T follicular helper cell (primary cell): ENCODE measurements around the gene MAPK12.
A peak's percentile ranks its signal among the peaks of the same experiment; 100 is the strongest.

Source experiments
- DNase-seq: peaks from one replicate; pipeline ENCODE4 v3.0.0-alpha.2; 2020; ENCODE audit warnings: low read depth

MAPK12 gene

DNA sequence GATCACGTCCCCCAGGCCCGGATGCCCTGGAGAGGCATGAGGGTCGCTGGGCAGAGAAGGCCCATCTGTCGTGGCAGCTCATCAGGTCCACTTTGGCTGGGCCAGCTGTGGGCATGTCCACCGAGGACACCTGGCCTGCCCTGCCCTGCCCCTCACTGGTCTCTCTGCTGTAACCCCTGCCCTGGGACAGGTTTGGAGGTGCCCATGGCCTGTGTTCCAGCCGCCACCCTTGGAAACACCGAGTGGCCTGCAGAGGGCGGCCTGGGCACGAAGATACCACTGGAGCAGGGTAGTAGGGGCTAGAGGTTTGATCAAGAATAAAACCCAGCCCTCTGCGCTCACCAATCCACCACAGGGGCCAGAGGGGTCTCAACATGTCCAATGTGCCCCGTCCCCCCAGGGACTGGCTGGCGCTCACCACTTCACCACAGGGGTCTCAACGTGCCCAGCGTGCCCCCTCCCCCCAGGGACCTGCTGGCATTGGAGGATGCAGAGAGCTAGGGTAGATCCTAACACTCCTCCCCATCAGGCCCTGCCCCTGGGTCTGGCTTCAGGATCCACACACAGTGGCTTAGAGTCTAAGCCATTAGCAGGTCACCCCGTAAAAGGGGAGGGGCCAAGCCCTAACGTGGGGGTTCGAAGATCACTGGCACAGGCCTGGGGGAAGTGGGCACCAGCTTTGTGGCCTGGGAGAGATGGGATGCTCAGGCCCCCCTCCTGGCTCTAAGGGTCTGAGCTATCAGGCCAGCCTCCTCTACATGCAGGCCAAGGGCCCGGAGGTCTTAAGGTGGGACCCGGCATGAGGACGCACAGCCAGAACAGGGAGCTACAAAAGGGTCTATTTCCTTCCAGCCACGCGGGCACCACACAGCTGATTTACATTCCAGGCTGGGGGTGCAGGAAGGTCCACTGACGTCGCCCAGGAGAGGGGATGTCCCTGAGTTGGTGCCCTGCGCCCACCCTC lies 9.1 kb downstream of the MAPK12 start:
- peak; percentile 59 for DNase-seq

GRCh38 chr22:50251477-50252081 lies 9.9 kb downstream of the MAPK12 start:
- DNase-seq = no peak

DNA sequence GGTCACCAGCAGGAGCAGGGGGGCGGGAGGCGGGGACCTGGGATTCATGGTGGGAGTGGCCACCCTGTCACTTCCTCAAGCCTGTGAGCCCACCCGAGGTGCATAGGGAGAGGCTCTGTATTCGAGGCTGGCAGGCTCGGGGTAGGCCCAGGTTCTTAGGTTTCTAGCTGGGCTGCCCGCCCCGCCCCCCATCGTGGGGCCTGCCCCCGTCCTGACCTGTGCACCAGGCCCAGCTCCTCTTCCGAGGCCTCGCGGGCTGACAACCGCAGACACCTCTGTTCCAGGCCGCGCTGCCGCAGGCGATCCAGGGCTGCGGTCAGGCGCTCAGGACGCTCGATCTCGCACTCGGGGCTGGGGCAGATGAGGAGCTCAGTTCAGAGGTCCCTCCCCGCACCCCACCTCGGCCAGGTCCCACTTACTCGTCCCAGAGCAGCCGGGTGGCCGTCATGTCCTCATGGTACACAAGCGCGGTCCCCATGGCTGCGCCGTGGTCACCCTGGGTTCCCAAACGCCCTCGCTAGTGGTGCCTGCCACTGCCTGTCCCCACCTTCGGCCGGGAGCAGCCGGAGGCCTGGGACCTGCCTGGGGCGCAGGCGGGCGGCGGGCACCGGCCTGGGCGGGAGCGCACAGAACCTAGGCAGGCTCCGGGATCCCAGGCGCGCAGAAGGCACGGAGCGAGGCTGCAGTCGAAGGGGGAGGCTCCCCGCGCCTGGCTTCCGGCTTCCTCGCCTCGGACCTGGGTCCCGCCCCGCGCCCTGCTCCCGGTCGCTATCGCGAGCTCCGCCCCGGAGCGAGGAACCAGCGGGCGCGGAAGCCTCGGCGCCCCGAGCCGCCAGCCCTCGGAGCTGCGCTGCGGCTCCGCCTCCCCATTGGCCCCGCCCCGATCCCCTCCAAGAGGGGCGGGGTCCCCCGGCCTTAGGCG lies 10.7 kb downstream of the MAPK12 start, which contains the start of gene HDAC10:
TSS of gene HDAC10 (minus strand) at position 711 of the 922 bp plus-strand sequence. CDS start at position 478, 233 bp downstream.
- peak; percentile 67 for DNase-seq

DNA sequence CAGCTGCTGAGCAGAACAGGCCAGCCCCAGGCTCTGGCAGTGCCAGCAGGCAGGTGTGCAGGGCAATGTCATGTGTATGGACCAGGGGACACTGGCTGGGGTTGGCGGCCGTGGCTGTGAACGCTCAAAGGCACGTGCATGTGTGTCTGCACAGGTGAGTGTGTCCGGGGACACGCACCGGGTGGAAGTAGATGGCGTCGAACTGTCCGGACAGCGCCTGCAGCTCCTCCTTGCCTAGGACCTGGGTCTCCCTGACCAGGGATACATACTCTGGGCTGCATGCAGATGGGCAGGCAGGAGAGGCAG lies 11.3 kb downstream of the MAPK12 start:
- DNase-seq = no peak

- DNase-seq = no peak
Observed at GRCh38 chr22:50249341-50250248, 11.9 kb downstream of the MAPK12 start.

DNA sequence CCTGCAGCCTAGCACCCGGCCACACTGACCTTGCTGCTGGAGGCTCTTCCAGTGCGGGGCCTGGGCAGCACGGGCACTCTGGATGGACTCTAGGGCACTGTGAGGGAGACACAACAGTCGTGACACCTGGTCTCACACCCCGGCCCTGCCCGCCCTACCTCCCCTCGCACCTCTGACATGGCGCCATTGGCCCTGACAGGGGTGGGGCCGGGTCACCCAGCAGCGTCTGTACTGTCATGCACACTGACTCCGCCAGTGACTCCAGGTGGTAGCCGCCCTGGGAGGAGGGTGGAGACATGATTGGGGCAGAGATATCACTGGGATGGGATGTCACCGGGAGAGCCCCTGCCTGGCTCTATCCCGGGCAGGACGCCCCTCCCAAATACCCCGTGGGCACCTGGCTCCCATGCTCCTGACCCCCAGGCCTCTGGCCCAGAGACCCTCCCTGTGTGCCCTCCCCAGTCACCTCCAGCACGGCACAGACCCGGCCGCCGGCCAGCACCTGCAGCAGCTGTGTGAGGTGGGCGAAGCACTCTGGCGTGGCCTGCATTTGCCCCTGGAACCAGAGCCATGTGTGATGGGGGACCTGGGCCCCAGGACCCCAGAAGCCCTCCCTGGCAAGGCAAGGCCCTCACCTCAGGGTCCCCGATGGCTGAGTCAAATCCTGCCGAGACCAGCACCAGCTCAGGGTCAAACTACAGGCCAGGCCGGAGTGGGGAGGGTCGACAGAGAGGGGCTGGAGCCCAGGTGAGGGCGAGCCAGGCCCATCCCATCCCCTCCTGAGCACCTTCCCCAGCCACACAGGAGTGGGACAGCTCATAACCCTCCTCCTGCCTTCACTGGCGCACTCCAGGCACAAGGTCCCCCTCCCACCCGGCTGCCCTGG lies 13.0 kb downstream of the MAPK12 start:
- DNase-seq = no peak

- peak; percentile 44 for DNase-seq
Observed at GRCh38 chr22:50247748-50248147, 13.7 kb downstream of the MAPK12 start.

DNA sequence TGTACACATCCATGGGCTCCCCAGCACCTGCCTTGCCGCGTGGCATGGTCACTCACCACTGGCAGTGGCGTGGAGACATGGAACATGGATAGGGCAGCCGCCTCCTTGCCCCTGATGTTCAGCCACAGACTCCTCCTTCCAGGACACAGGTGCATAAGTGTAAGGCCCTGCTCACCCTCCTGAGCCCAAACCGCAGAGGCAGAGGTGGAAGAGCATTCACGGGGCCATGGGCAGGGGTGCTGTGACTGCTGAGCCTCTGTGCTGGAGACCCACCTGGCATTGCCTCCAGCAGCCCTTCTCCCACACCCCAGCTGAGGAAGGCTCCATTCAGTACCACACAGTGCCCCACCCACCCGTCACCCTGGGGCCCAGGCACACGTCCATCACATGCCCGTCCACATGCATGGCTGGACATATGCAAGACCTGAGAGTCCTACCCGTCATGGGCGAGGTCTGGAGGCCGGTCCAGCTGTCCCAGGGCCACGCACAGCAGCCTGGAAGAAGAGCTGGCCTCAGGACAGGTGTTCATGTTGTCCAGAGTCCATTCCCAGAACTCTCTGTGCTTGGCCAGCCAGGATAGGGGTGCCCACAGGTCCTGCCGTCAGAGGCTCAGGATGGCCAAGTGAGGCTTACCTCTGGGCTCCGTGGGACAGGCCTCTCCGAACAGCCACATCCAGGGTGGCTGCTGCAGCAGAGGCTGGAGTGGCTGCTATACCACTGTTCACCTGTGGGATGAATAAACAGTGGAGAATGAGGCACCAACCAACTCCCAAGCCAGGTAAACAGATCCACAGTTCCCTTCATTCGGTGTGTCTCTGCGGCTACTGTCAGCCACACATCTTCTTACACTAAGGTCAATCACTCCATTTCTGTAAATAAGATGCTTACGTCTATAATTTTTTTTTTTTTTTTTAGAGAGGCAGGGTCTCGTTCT lies 15.0 kb downstream of the MAPK12 start:
- DNase-seq = no peak

DNA sequence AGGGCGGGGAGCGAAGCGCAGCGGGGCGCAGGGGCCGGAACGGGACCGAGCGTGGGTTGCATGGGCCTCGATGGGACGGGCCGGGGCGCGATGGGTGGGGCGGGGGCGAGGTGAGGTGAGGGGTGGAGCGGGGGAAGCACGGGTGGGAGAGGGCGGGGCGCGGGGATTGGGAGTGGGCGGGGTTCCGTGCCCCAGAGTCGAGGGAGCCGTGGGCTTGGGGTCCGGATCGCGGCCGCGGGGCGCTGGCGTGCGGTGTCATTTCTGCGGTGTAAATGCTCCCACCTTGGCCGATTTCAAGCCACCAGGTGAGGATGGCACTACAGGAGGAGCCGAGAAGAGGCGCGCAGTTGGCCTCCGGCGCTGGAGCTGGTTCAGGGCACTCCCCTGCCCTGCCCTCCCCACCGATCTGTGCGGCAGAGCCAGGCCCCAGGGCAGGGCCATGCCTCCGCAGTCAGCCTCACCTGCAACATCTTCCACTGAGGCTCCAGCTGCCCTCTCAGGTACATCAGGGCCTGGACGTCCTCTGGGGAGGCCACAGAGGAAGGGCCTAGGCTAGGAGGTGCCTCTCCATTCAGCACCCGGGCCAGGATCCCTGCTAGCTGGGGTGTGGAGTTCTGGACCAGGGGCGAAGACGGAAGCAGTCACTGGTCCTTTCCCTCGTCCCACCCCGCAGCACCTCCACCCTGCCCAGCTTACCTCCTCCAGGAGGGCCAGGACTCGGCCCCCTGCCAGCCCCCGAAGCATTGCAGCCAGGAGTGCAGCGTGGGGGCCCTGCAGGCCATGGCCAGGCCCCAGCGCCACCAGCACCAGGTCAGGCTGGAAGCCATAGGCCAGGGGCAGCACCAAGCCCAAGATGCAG lies 16.0 kb downstream of the MAPK12 start:
- DNase-seq = no peak

- DNase-seq = peak; percentile 89
Observed at GRCh38 chr22:50244420-50245213, 16.9 kb downstream of the MAPK12 start, which contains the start of gene TUBGCP6. Gene TUBGCP6, minus strand, starts transcription at chr22:50245023. Its CDS starts 564 bp downstream, at chr22:50244459.

GRCh38 chr22:50243685-50244419 lies 17.6 kb downstream of the MAPK12 start:
- DNase-seq = no peak

- DNase-seq = no peak
Observed at GRCh38 chr22:50242406-50242949, 19.0 kb downstream of the MAPK12 start.

DNA sequence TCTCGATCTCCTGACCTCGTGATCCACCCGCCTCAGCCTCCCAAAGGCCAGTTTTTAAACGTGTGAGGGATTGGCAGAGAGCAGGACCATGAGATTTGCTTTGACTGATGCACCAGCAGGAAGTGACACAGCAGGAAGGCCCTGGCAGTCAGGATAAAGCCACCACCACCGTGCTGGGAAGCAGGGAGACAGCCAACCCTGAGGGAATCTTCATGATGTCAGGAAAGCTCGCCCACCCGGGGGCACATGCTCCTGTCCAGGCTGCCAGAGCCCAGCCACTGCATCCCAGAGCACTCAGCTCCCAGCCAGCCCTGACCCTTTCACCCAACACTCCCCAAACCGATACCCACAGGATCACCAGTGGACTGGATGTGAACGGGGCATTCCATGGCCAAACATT lies 22.7 kb downstream of the MAPK12 start:
- no peak for DNase-seq

DNA sequence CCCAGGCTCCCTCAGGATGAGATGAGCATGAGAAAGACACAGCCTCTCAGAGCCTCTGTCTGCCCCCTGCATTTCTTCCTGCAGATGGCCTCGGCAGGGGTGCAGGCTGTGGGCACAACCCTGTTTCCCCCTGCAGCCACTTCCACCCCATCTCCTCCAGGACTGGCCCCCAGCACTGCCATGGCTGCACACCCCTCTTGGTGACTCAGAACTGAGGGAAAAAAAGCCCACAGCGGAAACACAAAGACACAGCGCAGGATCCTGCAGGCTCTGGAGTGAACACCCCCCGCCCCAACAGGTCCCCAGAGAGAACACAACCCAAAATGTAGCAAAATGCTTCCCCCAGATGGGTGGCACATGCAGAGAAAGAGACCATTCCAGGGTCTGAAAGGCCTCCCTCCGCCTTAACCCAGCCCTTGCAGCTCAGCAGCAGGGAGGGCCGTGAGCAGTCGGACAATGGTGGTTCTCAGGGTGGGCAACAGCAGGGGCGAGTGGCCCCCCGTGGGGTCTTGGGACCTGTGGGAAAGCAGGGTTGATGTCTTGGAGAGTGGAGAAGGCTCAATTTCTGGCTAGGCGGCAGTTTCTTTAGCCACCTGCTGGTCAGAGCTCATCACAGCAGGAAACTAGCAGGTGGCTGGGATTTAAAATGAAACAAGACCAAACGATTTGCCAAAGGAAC lies 24.6 kb downstream of the MAPK12 start:
- no peak for DNase-seq

DNA sequence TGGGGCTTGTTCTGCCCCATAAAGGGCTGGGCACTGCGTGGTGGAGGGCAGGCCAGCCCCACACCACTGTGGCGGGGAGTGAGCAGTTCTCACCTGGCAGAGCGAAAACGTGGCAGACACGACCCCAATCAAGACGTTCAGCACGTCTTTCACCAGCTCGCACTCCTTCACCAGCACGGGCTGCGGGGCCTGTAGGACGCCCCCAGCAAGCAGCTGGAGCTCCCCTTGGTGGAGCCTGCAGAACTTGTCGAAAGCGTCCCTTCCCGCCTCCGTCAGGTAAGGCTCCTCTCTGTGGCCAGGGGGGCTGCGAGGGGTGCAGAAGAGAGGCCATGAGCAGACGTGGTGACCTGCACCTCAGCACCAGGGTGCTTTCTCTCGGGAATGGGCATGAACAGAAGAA lies 28.3 kb downstream of the MAPK12 start:
- no peak for DNase-seq
